Thyroid gland (tissue), 4 donors: ENCODE results near the gene NCBP3. TPM values are rescaled to one million over a fixed set of nuclear protein-coding genes. Genes with fewer than 3 reads are reported as not detected.
A peak's percentile ranks its signal among the peaks of the same experiment; 100 is the strongest.

Experiments used
- DNase-seq, 2 donors: peaks; one replicate each; pipeline ENCODE4 v3.0.0-alpha.2; 2019
- H3K27ac ChIP-seq, 3 donors: fragments of 200-600 bp; sonication (generic); 1 replicate in 2 of 3; 2 replicates in 1 of 3; pipeline ENCODE4 v1.5.1; 2016 to 2019; ENCODE audit warnings: mild to moderate bottlenecking in 1 of 3, moderate library complexity in 1 of 3
- H3K27me3 ChIP-seq: fragments of 200-600 bp; sonication (generic); one replicate; pipeline ENCODE4 v1.5.1; 2019
- H3K36me3 ChIP-seq, 2 donors: fragments of 200-600 bp; sonication (generic); one replicate each; pipeline ENCODE4 v1.5.1; 2016 to 2019
- H3K4me1 ChIP-seq, 2 donors: fragments of 200-600 bp; sonication (generic); one replicate each; pipeline ENCODE4 v1.5.1; 2017 to 2019
- H3K4me3 ChIP-seq, 3 donors: fragments of 200-600 bp; sonication (generic); replicated peaks in 1 of 3; 1 replicate in 2 of 3; 2 replicates in 1 of 3; pipeline ENCODE4 v1.5.1; 2016; ENCODE audit warnings: mild to moderate bottlenecking in 1 of 3
- H3K9me3 ChIP-seq: fragments of 200-600 bp; sonication (generic); one replicate; pipeline ENCODE4 v1.5.1; 2017
- CTCF ChIP-seq, 6 experiments: fragments of 200-600 bp in 3 of 6; fragments of 450-650 bp in 3 of 6; sonication (generic) in 3 of 6; IDR thresholded peaks; one replicate each; pipeline ENCODE4 v1.5.1; 2016 to 2019; ENCODE audit warnings: antibody characterized with exemption in 6 of 6, mild to moderate bottlenecking in 2 of 6, inconsistent platforms in 1 of 6, moderate library complexity in 1 of 6
- POLR2A ChIP-seq, 2 donors: fragments of 450-650 bp; IDR thresholded peaks; one replicate each; pipeline ENCODE4 v1.6.1; 2017; ENCODE audit warnings: antibody characterized with exemption in 2 of 2, mild to moderate bottlenecking in 2 of 2, moderate library complexity in 1 of 2
- WGBS, 2 donors: methylation state at CpG; one replicate each; pipeline ENCODE4 v1.1.5; 2017; 5-methylcytosine and 5-hydroxymethylcytosine counted together
- intact Hi-C: fragments of 100-400 bp; cut with DNase I; formaldehyde crosslinking; loops from one replicate; pipeline ENCODE4 v1.15.1; 2023
- total RNA-seq, 4 donors: library from RNA; depleted of rRNA; stranded (reverse); fragments of >200 nt; gene quantifications; one replicate each; pipeline ENCODE4 v1.2.3, GENCODE V29; 2016

The NCBP3 gene
- total RNA-seq, 4 donors from 2014 or later, result 28.4 to 265 (median 36.1) TPM

- H3K27me3 ChIP-seq, result no peaks in the 10 kb centered on the region
- TF ChIP-seq CTCF (IDR thresholded peaks at IDR 0.05), result no peak
- no peak for TF ChIP-seq POLR2A (IDR thresholded peaks at IDR 0.05)
- peaks cover 25 to 65% of the 10 kb centered on the region in 2 donors for H3K4me1 ChIP-seq
- WGBS, 2 donors, result 63 to 90% methylated on average over 10 of the region's 10 CpGs
- intact Hi-C loops, result no loop called here
- H3K9me3 ChIP-seq, result no peaks in the 10 kb centered on the region
- H3K27ac ChIP-seq, result peak overlapping the region; percentile 47 to 79 (median 78)
- no peak overlapping the region for H3K4me3 ChIP-seq
- H3K36me3 ChIP-seq, result peaks cover 0 to 7% of the 10 kb centered on the region in 2 donors
- no peak for DNase-seq
Observed at GRCh38 chr17:3886776-3887175, 40.7 kb upstream of the NCBP3 start.

- no peaks in the 10 kb centered on the region for H3K9me3 ChIP-seq
- H3K27me3 ChIP-seq, result no peaks in the 10 kb centered on the region
- intact Hi-C loops, result no loop called here
- H3K4me1 ChIP-seq, result peaks cover 21 to 57% of the 10 kb centered on the region in 2 donors
- peaks cover 0 to 7% of the 10 kb centered on the region in 2 donors for H3K36me3 ChIP-seq
- no peak overlapping the region for H3K4me3 ChIP-seq
- WGBS, 2 donors, result 75 to 77% methylated on average over 4 of the region's 4 CpGs
- H3K27ac ChIP-seq, result peak overlapping the region in 2 of 3 donors; percentile 24 to 79
- no peak for TF ChIP-seq POLR2A (IDR thresholded peaks at IDR 0.05)
- TF ChIP-seq CTCF (IDR thresholded peaks at IDR 0.05), result no peak
- DNase-seq, result no peak
Observed at GRCh38 chr17:3885970-3886369, 39.9 kb upstream of the NCBP3 start.

- Histone ChIP-seq H3K36me3 (peaks cover 0 to 7% of the 10 kb centered on the region in 2 donors), H3K4me1 (peaks cover 14 to 50% of the 10 kb centered on the region in 2 donors), H3K9me3 (no peaks in the 10 kb centered on the region), H3K27ac (peak overlapping the region in 1 of 3 donors; percentile 24), H3K4me3 (no peak overlapping the region), H3K27me3 (no peaks in the 10 kb centered on the region)
- no peak for DNase-seq
- intact Hi-C loops, result no loop called here
- WGBS, 2 donors, result 58 to 78% methylated on average over 9 to 12 of the region's 14 CpGs
- TF ChIP-seq POLR2A (IDR thresholded peaks at IDR 0.05) (no peak), CTCF (IDR thresholded peaks at IDR 0.05) (no peak)
Observed at GRCh38 chr17:3885271-3885670, 39.2 kb upstream of the NCBP3 start.

GRCh38 chr17:3884188-3884587 is 38.1 kb upstream of the NCBP3 start:
- intact Hi-C loops, result no loop called here
- H3K4me3 ChIP-seq, result no peak overlapping the region
- H3K27ac ChIP-seq, result no peak overlapping the region
- peaks cover 0 to 7% of the 10 kb centered on the region in 2 donors for H3K36me3 ChIP-seq
- 93 to 99% methylated on average over 10 to 12 of the region's 12 CpGs for WGBS, 2 donors
- no peaks in the 10 kb centered on the region for H3K27me3 ChIP-seq
- no peak for DNase-seq
- no peak for TF ChIP-seq POLR2A (IDR thresholded peaks at IDR 0.05)
- TF ChIP-seq CTCF (IDR thresholded peaks at IDR 0.05), result no peak
- peaks cover 5 to 39% of the 10 kb centered on the region in 2 donors for H3K4me1 ChIP-seq
- no peaks in the 10 kb centered on the region for H3K9me3 ChIP-seq

- Histone ChIP-seq H3K27me3 (no peaks in the 10 kb centered on the region), H3K9me3 (no peaks in the 10 kb centered on the region), H3K4me1 (peaks cover 3 to 22% of the 10 kb centered on the region in 2 donors), H3K4me3 (no peak overlapping the region), H3K27ac (no peak overlapping the region), H3K36me3 (peaks cover 0 to 7% of the 10 kb centered on the region in 2 donors)
- WGBS, 2 donors, result 44 to 58% methylated on average over 2 to 3 of the region's 4 CpGs
- intact Hi-C loops, result no loop called here
- TF ChIP-seq CTCF (IDR thresholded peaks at IDR 0.05), result no peak
- TF ChIP-seq POLR2A (IDR thresholded peaks at IDR 0.05), result no peak
- DNase-seq, result peak; percentile 51 to 70
Observed at GRCh38 chr17:3882276-3882675, 36.2 kb upstream of the NCBP3 start.
